ENCODE measurements around the gene SETDB1.

The SETDB1 gene

GRCh38 chr1:150987924-150988323 is 61.8 kb downstream of the SETDB1 start:
- Histone ChIP-seq H3K4me1 (ENCODE audit: control insufficient read depth, insufficient read depth, low read length) (no peaks in the 10 kb centered on the region), H3K36me3 (ENCODE audit: control insufficient read depth in 2 of 2, insufficient read depth in 1 of 2, low read length in 2 of 2) (no peaks in the 10 kb centered on the region), H3K9me3 (ENCODE audit: control insufficient read depth, insufficient read depth, low read depth, low read length) (no peaks in the 10 kb centered on the region), H3K27ac (ENCODE audit: extremely low read depth, low read depth, low read length) (no peak overlapping the region), H3K4me3 (ENCODE audit: low read depth, low read length) (no peak overlapping the region)
- TF ChIP-seq ZNF473 (tag by site-specific recombination; IDR thresholded peaks at IDR 0.05) (no peak), FEZF1 (tag by site-specific recombination; IDR thresholded peaks at IDR 0.05) (no peak), PRDM2 (tag by site-specific recombination; IDR thresholded peaks at IDR 0.05; ENCODE audit: borderline replicate concordance) (no peak)
- ChIA-PET CTCF (interaction anchor here (1.1 to 2.1 kb wide), 2 partner anchors 8 to 10 kb away, joined by 5 to 7 read pairs; no protein-coding TSS in a partner anchor), POLR2A (interaction anchor here (1.1 kb wide), 1 partner anchor 14 kb away, joined by 3 read pairs; no protein-coding TSS in a partner anchor)

- CTCF ChIA-PET = interaction anchor here (1.0 to 1.4 kb wide), 2 partner anchors 11 to 14 kb away, joined by 3 read pairs; partner anchors contain the start of genes ANXA9 and MINDY1
- Histone ChIP-seq H3K4me3 (ENCODE audit: low read depth, low read length) (no peak overlapping the region), H3K9me3 (ENCODE audit: control insufficient read depth, insufficient read depth, low read depth, low read length) (no peaks in the 10 kb centered on the region), H3K36me3 (ENCODE audit: control insufficient read depth in 2 of 2, insufficient read depth in 1 of 2, low read length in 2 of 2) (peaks cover 0 to 16% of the 10 kb centered on the region in 2 experiments; a peak in 1 of 3 replicates), H3K4me1 (ENCODE audit: control insufficient read depth, insufficient read depth, low read length) (no peaks in the 10 kb centered on the region), H3K27ac (ENCODE audit: extremely low read depth, low read depth, low read length) (no peak overlapping the region)
- POLR2A ChIA-PET = no interaction called here
- TF ChIP-seq ZNF112 (tag by site-specific recombination; IDR thresholded peaks at IDR 0.05) (no peak), ZNF558 (tag by site-specific recombination; IDR thresholded peaks at IDR 0.05) (no peak), HIC1 (tag by site-specific recombination; IDR thresholded peaks at IDR 0.05) (no peak), ZNF521 (tag by site-specific recombination; IDR thresholded peaks at IDR 0.05) (no peak), ZNF571 (tag by site-specific recombination; IDR thresholded peaks at IDR 0.05) (no peak), ZNF514 (tag by site-specific recombination; IDR thresholded peaks at IDR 0.05) (no peak), ZNF585B (tag by site-specific recombination; IDR thresholded peaks at IDR 0.05) (no peak)
These were observed 66.5 kb downstream of the SETDB1 start for GRCh38 chr1:150992626-150993025.

- no peaks in the 10 kb centered on the region for H3K9me3 ChIP-seq (ENCODE audit: control insufficient read depth, insufficient read depth, low read depth, low read length)
- no peak for TF ChIP-seq ZNF555 (tag by site-specific recombination; conservative IDR thresholded peaks at IDR 0.05)
- no peak for TF ChIP-seq ZNF335 (tag by site-specific recombination; conservative IDR thresholded peaks at IDR 0.05)
- TF ChIP-seq ZSCAN18 (tag by site-specific recombination; IDR thresholded peaks at IDR 0.05) = no peak
- no peak for TF ChIP-seq FEZF1 (tag by site-specific recombination; IDR thresholded peaks at IDR 0.05)
- no peak for TF ChIP-seq ZBTB10 (tag by site-specific recombination; IDR thresholded peaks at IDR 0.05)
- no peak for TF ChIP-seq ZNF23 (tag by site-specific recombination; IDR thresholded peaks at IDR 0.05; ENCODE audit: borderline replicate concordance)
- TF ChIP-seq HOXD13 (CRISPR knock-in tag; IDR thresholded peaks at IDR 0.05; ENCODE audit: borderline replicate concordance) = no peak
- TF ChIP-seq ZNF391 (tag by site-specific recombination; IDR thresholded peaks at IDR 0.05; ENCODE audit: borderline replicate concordance, low read depth) = no peak
- no peak for TF ChIP-seq ZNF324 (tag by site-specific recombination; IDR thresholded peaks at IDR 0.05)
- H3K36me3 ChIP-seq (ENCODE audit: control insufficient read depth in 2 of 2, insufficient read depth in 1 of 2, low read length in 2 of 2) = peaks cover 0 to 32% of the 10 kb centered on the region in 2 experiments; a peak in 1 of 3 replicates
- CTCF ChIA-PET = interaction anchor here (0.6 to 5.3 kb wide), 11 partner anchors 9 to 738 kb away, joined by 3 to 73 read pairs (median 8); partner anchors contain the start of genes ANXA9, C1orf56 and MINDY1
- H3K4me1 ChIP-seq (ENCODE audit: control insufficient read depth, insufficient read depth, low read length) = no peaks in the 10 kb centered on the region
- POLR2A ChIA-PET = no interaction called here
- no peak overlapping the region for H3K4me3 ChIP-seq (ENCODE audit: low read depth, low read length)
- no peak overlapping the region for H3K27ac ChIP-seq (ENCODE audit: extremely low read depth, low read depth, low read length)
These were observed 68.1 kb downstream of the SETDB1 start for GRCh38 chr1:150994248-150994647.

Data from HEK293 (cell line).